ENCODE data around the gene PTBP2. TPM values are rescaled to one million over a fixed set of nuclear protein-coding genes. Genes with fewer than 3 reads are reported as not detected.

The PTBP2 gene
- total and polyA plus RNA-seq, 2 experiments from 2014 or later, result 6.7 to 60.7 TPM

DNA sequence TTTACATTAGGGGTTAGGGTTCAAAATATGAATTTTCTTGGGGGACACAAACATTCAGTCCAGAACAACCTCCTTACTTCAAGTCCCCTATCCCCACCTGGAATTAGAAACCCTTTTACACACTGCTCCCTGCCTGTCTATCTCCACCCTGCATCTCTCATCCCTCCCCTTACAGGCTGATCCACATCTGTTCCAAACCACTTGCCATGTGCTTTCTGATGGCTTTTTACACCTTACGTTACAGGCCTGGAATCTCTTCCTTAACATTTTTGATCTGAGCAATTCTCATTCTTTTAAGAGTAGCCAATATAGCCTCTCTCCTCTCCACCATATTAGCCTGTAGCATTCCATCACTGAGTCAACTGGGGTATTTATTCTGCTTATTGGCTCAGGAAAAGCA is 122.0 kb downstream of the PTBP2 start:
- Histone ChIP-seq H3K4me1 (ENCODE audit: insufficient read depth) (no peaks in the 10 kb centered on the region), H3K9me2 (replicated peaks; ENCODE audit: insufficient read depth) (no peaks in the 10 kb centered on the region), H3K4me2 (no peak overlapping the region), H3K79me2 (no peaks in the 10 kb centered on the region), H3K27me3 (no peaks in the 10 kb centered on the region), H3K27ac (no peak overlapping the region), H3K4me3 (no peak overlapping the region), H3K9me3 (ENCODE audit: low read depth) (no peaks in the 10 kb centered on the region), H3K36me3 (replicated peaks; ENCODE audit: insufficient read depth, low read depth) (no peaks in the 10 kb centered on the region), H2AFZ (no peak overlapping the region), H4K20me1 (ENCODE audit: insufficient read depth, poor library complexity, severe bottlenecking) (no peaks in the 10 kb centered on the region)
- no peak for DNase-seq (ENCODE audit: low spot score)
- TF ChIP-seq EZH2 (IDR thresholded peaks at IDR 0.05; ENCODE audit: borderline replicate concordance) (no peak), EZH2phosphoT487 (IDR thresholded peaks at IDR 0.05; ENCODE audit: low read depth, severe bottlenecking, unreplicated experiment) (no peak), CTCF (IDR thresholded peaks at IDR 0.05; ENCODE audit: poor library complexity) (no peak)
- WGBS (ENCODE audit: low lambda C conversion rate, missing lambda C conversion rate), result 80% methylated on average over 1 of the region's 1 CpG

- no peaks in the 10 kb centered on the region for H4K20me1 ChIP-seq (ENCODE audit: insufficient read depth, poor library complexity, severe bottlenecking)
- WGBS (ENCODE audit: low lambda C conversion rate, missing lambda C conversion rate), result 62% methylated on average over 8 of the region's 8 CpGs
- no peaks in the 10 kb centered on the region for H3K36me3 ChIP-seq (replicated peaks; ENCODE audit: insufficient read depth, low read depth)
- no peak overlapping the region for H3K4me2 ChIP-seq
- H3K4me1 ChIP-seq (ENCODE audit: insufficient read depth), result no peaks in the 10 kb centered on the region
- no peaks in the 10 kb centered on the region for H3K79me2 ChIP-seq
- no peaks in the 10 kb centered on the region for H3K9me3 ChIP-seq (ENCODE audit: low read depth)
- no peak overlapping the region for H3K4me3 ChIP-seq
- H3K27ac ChIP-seq, result no peak overlapping the region
- H3K9me2 ChIP-seq (replicated peaks; ENCODE audit: insufficient read depth), result no peaks in the 10 kb centered on the region
- no peak for TF ChIP-seq EZH2 (IDR thresholded peaks at IDR 0.05; ENCODE audit: borderline replicate concordance)
- TF ChIP-seq EZH2phosphoT487 (IDR thresholded peaks at IDR 0.05; ENCODE audit: low read depth, severe bottlenecking, unreplicated experiment), result no peak
- peak; percentile 43 for TF ChIP-seq CTCF (IDR thresholded peaks at IDR 0.05; ENCODE audit: poor library complexity)
- no peaks in the 10 kb centered on the region for H3K27me3 ChIP-seq
- DNase-seq (ENCODE audit: low spot score), result peak; percentile 39
- H2AFZ ChIP-seq, result no peak overlapping the region
Measured at GRCh38 chr1:96845464-96845863, 123.9 kb downstream of the PTBP2 start.

- no peak overlapping the region for H2AFZ ChIP-seq
- no peak for TF ChIP-seq EZH2 (IDR thresholded peaks at IDR 0.05; ENCODE audit: borderline replicate concordance)
- TF ChIP-seq CTCF (IDR thresholded peaks at IDR 0.05; ENCODE audit: poor library complexity), result no peak
- TF ChIP-seq EZH2phosphoT487 (IDR thresholded peaks at IDR 0.05; ENCODE audit: low read depth, severe bottlenecking, unreplicated experiment), result no peak
- no peaks in the 10 kb centered on the region for H3K79me2 ChIP-seq
- H3K27ac ChIP-seq, result no peak overlapping the region
- WGBS (ENCODE audit: low lambda C conversion rate, missing lambda C conversion rate), result 94% methylated on average over 2 of the region's 2 CpGs
- no peak for DNase-seq (ENCODE audit: low spot score)
- H3K4me3 ChIP-seq, result no peak overlapping the region
- H3K4me1 ChIP-seq (ENCODE audit: insufficient read depth), result no peaks in the 10 kb centered on the region
- no peaks in the 10 kb centered on the region for H3K27me3 ChIP-seq
- no peaks in the 10 kb centered on the region for H4K20me1 ChIP-seq (ENCODE audit: insufficient read depth, poor library complexity, severe bottlenecking)
- no peak overlapping the region for H3K4me2 ChIP-seq
- no peaks in the 10 kb centered on the region for H3K36me3 ChIP-seq (replicated peaks; ENCODE audit: insufficient read depth, low read depth)
- H3K9me2 ChIP-seq (replicated peaks; ENCODE audit: insufficient read depth), result no peaks in the 10 kb centered on the region
- H3K9me3 ChIP-seq (ENCODE audit: low read depth), result no peaks in the 10 kb centered on the region
Measured at GRCh38 chr1:96861836-96862235, 140.3 kb downstream of the PTBP2 start.

- H3K79me2 ChIP-seq, result no peaks in the 10 kb centered on the region
- H3K27ac ChIP-seq, result no peak overlapping the region
- no peak overlapping the region for H2AFZ ChIP-seq
- DNase-seq (ENCODE audit: low spot score), result no peak
- H3K36me3 ChIP-seq (replicated peaks; ENCODE audit: insufficient read depth, low read depth), result no peaks in the 10 kb centered on the region
- no peak overlapping the region for H3K4me3 ChIP-seq
- WGBS (ENCODE audit: low lambda C conversion rate, missing lambda C conversion rate), result 88% methylated on average over 5 of the region's 5 CpGs
- H3K27me3 ChIP-seq, result no peaks in the 10 kb centered on the region
- no peaks in the 10 kb centered on the region for H4K20me1 ChIP-seq (ENCODE audit: insufficient read depth, poor library complexity, severe bottlenecking)
- H3K4me2 ChIP-seq, result no peak overlapping the region
- H3K4me1 ChIP-seq (ENCODE audit: insufficient read depth), result no peaks in the 10 kb centered on the region
- no peak for TF ChIP-seq CTCF (IDR thresholded peaks at IDR 0.05; ENCODE audit: poor library complexity)
- no peaks in the 10 kb centered on the region for H3K9me2 ChIP-seq (replicated peaks; ENCODE audit: insufficient read depth)
- H3K9me3 ChIP-seq (ENCODE audit: low read depth), result no peaks in the 10 kb centered on the region
Measured at GRCh38 chr1:96863449-96863848, 141.9 kb downstream of the PTBP2 start.
